ENCODE measurements around the gene CASP5.
"Not testable (repeated sequence)": the region's sequence is repeated elsewhere in the genome, so short reads cannot be mapped to it uniquely, and the experiment has no call there.

- TF ChIP-seq CTCF, POLR2A (IDR thresholded peaks at IDR 0.05): not testable (repeated sequence)
Observed at GRCh38 chr11:104972924-104973323, 50.0 kb downstream of the CASP5 start.
